8988T (cell line): Measurements from ENCODE around the gene PNPT1.

Source experiments
- DNase-seq: peaks from one replicate; pipeline ENCODE4 v3.0.0; 2011

PNPT1 gene

GRCh38 chr2:55592130-55592529 lies 101.5 kb downstream of the PNPT1 start:
- no peak for DNase-seq

DNA sequence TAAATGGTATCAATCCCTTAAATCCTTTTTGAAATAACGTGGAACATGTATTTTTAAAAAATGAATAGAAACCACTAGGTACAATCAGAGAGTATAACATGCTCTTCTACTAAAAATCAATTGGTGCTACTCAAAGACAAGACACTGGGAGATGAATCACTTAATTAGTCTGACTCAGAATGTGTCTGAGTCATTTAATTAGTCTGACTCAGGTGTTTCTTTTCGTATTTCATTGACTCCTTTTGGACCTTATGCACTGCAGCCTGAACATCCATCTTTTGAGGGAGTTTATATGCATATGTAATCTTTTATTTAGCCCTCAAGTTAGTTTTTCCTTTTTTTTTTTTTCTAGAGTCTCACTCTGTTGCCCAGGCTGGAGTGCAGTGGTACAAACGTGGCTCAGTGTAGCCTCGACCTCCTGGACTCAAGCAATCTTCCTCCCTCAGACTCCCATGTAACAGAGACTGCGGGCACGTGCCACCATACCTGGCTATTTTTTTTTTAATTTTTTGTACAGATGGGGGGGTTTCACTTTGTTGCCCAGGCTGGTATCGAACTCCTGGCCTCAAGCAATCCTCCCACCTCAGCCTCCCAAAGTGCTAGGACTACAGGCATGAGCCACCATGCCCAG lies 102.7 kb downstream of the PNPT1 start:
- DNase-seq, result no peak

DNA sequence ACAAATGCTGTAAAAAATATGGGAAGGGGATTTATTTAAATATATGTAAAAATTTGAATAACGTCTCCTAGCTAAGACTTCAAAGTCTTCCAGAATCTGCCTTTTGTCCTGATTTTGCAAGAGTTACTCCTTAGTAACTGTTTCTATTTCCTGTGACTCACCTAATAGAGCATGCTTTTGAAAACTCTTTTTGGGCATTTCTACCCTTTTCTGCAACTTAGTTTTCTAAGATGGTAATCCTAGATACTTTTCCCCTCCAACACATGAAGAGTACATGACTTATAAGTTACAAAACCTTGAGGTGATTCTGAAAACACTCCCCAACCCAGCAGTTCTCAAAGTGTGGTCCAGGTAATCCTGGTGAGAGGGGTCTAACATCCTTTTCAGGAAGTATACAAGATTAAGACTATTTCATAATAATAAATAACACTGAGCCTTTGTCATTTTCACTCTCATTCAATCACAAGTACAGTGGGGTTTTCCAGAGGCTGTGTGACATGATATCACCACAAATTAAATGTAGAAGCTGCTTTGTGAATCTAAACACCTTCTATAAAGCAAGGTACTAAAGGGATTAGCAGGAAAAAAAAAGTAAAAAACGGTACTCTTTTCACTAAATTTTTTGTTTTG lies 108.1 kb downstream of the PNPT1 start:
- no peak for DNase-seq
